ENCODE results near the gene TLR10.

TLR10 gene

DNA sequence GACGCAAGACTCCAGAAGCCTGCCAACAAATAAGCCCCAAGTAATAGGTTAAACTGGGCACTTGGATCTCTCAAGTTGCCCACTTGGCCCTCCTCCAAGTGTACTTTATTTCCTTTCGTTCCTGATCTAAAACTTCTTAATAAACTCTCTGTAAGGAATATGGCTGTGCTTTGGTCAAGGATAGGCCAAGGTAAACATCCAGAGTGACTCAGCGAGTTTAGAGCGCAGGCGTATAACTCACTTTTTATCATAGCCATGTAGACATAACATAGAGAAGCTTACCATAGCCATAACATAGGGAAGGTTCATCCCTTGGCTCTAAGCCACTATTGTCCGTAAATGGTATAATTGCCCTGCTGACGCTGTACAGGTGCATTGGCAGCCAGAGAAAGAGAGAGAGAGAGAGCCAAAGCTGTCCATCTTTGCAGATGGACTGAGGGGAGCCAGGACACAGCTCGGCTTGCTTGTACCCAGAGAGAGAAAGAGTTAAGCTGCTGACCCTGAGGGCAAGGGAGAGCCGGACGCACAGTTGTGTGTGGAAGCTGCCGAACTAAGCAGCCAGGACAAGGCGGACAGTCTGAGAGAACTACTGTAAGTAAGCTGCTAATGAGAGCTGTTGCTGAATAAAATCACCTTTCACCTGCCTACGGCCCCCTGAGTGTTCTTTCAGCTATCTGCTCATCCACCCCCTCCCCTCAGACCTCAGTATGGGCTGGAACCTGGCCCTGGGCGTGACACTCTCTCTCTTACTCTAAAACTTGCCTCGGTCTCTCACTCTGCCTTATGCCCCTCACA lies 20.0 kb upstream of the TLR10 start:
- Histone ChIP-seq H3K9me3 (ENCODE audit: control insufficient read depth in 1 of 2, low read length in 2 of 2) (peaks cover 2 to 4% of the 10 kb centered on the region in 2 donors), H3K27ac (ENCODE audit: low read depth, low read length) (no peak overlapping the region), H3K36me3 (ENCODE audit: control insufficient read depth in 1 of 2, insufficient read depth in 2 of 2, low read length in 2 of 2) (peaks cover 15 to 17% of the 10 kb centered on the region in 2 donors), H3K9ac (ENCODE audit: low read depth in 1 of 2, low read length in 2 of 2) (no peak overlapping the region), H3K4me1 (ENCODE audit: control insufficient read depth in 1 of 2, insufficient read depth in 2 of 2, low read length in 2 of 2) (peaks cover 15 to 21% of the 10 kb centered on the region in 2 donors), H3K27me3 (ENCODE audit: control insufficient read depth in 1 of 2, insufficient read depth in 2 of 2, low read length in 2 of 2) (no peaks in the 10 kb centered on the region), H3K4me3 (ENCODE audit: low read depth in 1 of 2, low read length in 2 of 2) (peak overlapping the region; percentile 0 to 41)

DNA sequence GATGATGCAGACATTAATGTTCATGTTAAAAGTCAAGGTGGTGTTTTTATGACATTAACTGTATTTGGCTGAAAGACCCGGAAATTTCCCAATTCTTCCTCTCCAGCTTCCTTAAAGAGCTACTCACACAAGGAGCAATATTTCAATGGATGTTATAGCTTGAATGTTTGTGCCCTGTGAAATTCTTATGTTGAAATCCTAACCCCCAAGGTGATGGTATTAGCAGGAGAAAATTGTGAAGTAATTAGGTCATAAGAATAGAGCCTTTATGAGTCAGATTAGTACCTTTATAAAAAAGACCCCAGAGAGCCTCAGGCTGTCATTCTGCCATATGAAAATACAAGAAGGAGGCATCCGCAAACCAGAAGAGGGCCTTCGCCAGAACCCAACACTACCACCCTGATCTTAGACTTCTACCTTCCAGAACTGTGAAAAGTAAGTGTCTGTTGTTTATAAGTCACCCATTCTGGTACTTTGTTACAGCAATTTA lies 18.2 kb upstream of the TLR10 start:
- H3K36me3 ChIP-seq (ENCODE audit: control insufficient read depth in 1 of 2, insufficient read depth in 2 of 2, low read length in 2 of 2), result peaks cover 15 to 18% of the 10 kb centered on the region in 2 donors
- H3K4me1 ChIP-seq (ENCODE audit: control insufficient read depth in 1 of 2, insufficient read depth in 2 of 2, low read length in 2 of 2), result peaks cover 15 to 21% of the 10 kb centered on the region in 2 donors
- peaks cover 2 to 4% of the 10 kb centered on the region in 2 donors for H3K9me3 ChIP-seq (ENCODE audit: control insufficient read depth in 1 of 2, low read length in 2 of 2)
- H3K27me3 ChIP-seq (ENCODE audit: control insufficient read depth in 1 of 2, insufficient read depth in 2 of 2, low read length in 2 of 2), result no peaks in the 10 kb centered on the region
- H3K4me3 ChIP-seq (ENCODE audit: low read depth in 1 of 2, low read length in 2 of 2), result no peak overlapping the region
- H3K9ac ChIP-seq (ENCODE audit: low read depth in 1 of 2, low read length in 2 of 2), result no peak overlapping the region
- H3K27ac ChIP-seq (ENCODE audit: low read depth, low read length), result no peak overlapping the region

DNA sequence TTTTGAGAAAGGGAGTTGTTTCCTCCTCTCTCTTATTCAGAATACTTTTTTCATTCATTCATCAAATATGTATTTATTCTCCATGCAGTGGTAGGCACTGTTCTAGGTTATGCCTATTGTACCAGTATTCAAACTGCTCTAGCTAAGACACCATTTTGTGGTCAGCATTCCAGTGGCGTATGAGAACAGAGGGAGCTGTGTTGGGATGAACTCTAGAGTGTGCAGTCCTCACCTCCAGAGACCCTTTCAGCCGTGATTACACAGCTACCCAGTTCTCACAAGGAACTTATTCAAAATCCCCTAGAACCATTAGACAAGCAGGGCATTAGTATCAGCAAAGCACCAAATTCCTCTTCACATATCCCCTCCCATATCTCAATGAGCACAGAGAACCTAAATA lies 17.6 kb upstream of the TLR10 start:
- Histone ChIP-seq H3K4me1 (ENCODE audit: control insufficient read depth in 1 of 2, insufficient read depth in 2 of 2, low read length in 2 of 2) (peaks cover 9 to 15% of the 10 kb centered on the region in 2 donors), H3K27me3 (ENCODE audit: control insufficient read depth in 1 of 2, insufficient read depth in 2 of 2, low read length in 2 of 2) (no peaks in the 10 kb centered on the region), H3K27ac (ENCODE audit: low read depth, low read length) (no peak overlapping the region), H3K4me3 (ENCODE audit: low read depth in 1 of 2, low read length in 2 of 2) (no peak overlapping the region), H3K9ac (ENCODE audit: low read depth in 1 of 2, low read length in 2 of 2) (no peak overlapping the region), H3K9me3 (ENCODE audit: control insufficient read depth in 1 of 2, low read length in 2 of 2) (peaks cover 2 to 4% of the 10 kb centered on the region in 2 donors), H3K36me3 (ENCODE audit: control insufficient read depth in 1 of 2, insufficient read depth in 2 of 2, low read length in 2 of 2) (peaks cover 15 to 18% of the 10 kb centered on the region in 2 donors)

DNA sequence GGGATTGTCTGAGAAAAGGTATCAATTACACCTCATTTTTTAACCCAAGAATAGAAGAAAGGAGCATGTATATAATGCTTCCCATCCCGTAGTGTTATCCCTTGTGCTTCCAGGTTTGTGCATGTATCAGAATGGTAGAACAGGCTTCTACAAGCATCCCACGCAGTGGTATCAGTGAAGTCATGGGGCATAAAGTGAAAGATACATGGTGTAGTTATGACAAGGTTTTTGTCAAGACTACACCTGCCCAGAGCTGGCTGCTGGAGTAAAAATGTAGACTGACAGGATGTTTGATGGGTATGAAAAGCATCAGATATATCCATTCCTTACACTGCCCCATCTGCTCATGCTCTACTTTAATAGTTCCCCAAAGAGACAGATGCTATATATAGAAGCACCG lies 12.3 kb upstream of the TLR10 start:
- Histone ChIP-seq H3K9ac (ENCODE audit: low read depth in 1 of 2, low read length in 2 of 2) (no peak overlapping the region), H3K9me3 (ENCODE audit: control insufficient read depth in 1 of 2, low read length in 2 of 2) (no peaks in the 10 kb centered on the region), H3K36me3 (ENCODE audit: control insufficient read depth in 1 of 2, insufficient read depth in 2 of 2, low read length in 2 of 2) (peaks cover 12 to 14% of the 10 kb centered on the region in 2 donors), H3K4me1 (ENCODE audit: control insufficient read depth in 1 of 2, insufficient read depth in 2 of 2, low read length in 2 of 2) (no peaks in the 10 kb centered on the region), H3K27ac (ENCODE audit: low read depth, low read length) (no peak overlapping the region), H3K27me3 (ENCODE audit: control insufficient read depth in 1 of 2, insufficient read depth in 2 of 2, low read length in 2 of 2) (no peaks in the 10 kb centered on the region), H3K4me3 (ENCODE audit: low read depth in 1 of 2, low read length in 2 of 2) (no peak overlapping the region)

DNA sequence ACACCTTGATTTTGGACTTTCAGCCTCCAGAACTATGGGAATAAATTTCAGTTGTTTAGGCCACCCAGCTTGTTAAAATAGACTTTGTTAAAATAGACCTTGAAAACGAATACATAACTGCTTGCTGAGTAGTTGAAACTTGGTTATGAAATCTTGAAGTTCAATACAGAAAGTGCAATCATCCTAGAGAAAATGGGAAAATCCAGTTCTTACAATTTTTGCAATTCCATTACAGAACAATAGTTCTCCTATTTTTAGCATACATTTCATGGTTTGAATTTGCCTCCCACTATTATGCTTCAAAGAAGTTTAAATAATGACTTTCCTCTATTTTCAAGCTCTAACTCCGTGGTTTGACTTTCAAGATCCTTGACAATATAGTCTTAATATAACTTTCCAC lies 11.3 kb upstream of the TLR10 start:
- no peaks in the 10 kb centered on the region for H3K27me3 ChIP-seq (ENCODE audit: control insufficient read depth in 1 of 2, insufficient read depth in 2 of 2, low read length in 2 of 2)
- peaks cover 2 to 5% of the 10 kb centered on the region in 2 donors for H3K36me3 ChIP-seq (ENCODE audit: control insufficient read depth in 1 of 2, insufficient read depth in 2 of 2, low read length in 2 of 2)
- H3K27ac ChIP-seq (ENCODE audit: low read depth, low read length), result no peak overlapping the region
- H3K9ac ChIP-seq (ENCODE audit: low read depth in 1 of 2, low read length in 2 of 2), result no peak overlapping the region
- H3K9me3 ChIP-seq (ENCODE audit: control insufficient read depth in 1 of 2, low read length in 2 of 2), result no peaks in the 10 kb centered on the region
- H3K4me1 ChIP-seq (ENCODE audit: control insufficient read depth in 1 of 2, insufficient read depth in 2 of 2, low read length in 2 of 2), result no peaks in the 10 kb centered on the region
- H3K4me3 ChIP-seq (ENCODE audit: low read depth in 1 of 2, low read length in 2 of 2), result no peak overlapping the region

DNA sequence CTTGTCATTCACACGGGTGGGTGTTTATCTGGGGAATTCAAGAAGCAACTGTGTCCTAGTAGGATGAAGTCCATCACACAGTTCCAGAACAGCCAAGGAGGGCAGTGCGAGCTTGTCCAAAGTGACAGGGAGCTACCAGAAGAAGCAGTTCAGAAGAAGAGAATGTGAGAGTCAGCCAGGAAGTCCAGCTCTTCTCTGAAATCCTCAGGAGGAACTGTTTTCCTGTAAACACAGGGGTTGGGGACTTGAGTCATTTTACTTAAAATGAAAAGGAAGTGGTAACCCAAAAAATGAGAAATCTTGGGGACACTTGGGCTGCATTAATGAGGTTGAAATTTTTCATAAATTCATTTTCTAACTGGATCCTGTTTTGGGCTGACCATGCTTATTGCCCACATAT lies 8.2 kb upstream of the TLR10 start:
- Histone ChIP-seq H3K36me3 (ENCODE audit: control insufficient read depth in 1 of 2, insufficient read depth in 2 of 2, low read length in 2 of 2) (no peaks in the 10 kb centered on the region), H3K4me1 (ENCODE audit: control insufficient read depth in 1 of 2, insufficient read depth in 2 of 2, low read length in 2 of 2) (no peaks in the 10 kb centered on the region), H3K9me3 (ENCODE audit: control insufficient read depth in 1 of 2, low read length in 2 of 2) (no peaks in the 10 kb centered on the region), H3K9ac (ENCODE audit: low read depth in 1 of 2, low read length in 2 of 2) (no peak overlapping the region), H3K27me3 (ENCODE audit: control insufficient read depth in 1 of 2, insufficient read depth in 2 of 2, low read length in 2 of 2) (no peaks in the 10 kb centered on the region), H3K27ac (ENCODE audit: low read depth, low read length) (no peak overlapping the region), H3K4me3 (ENCODE audit: low read depth in 1 of 2, low read length in 2 of 2) (no peak overlapping the region)

DNA sequence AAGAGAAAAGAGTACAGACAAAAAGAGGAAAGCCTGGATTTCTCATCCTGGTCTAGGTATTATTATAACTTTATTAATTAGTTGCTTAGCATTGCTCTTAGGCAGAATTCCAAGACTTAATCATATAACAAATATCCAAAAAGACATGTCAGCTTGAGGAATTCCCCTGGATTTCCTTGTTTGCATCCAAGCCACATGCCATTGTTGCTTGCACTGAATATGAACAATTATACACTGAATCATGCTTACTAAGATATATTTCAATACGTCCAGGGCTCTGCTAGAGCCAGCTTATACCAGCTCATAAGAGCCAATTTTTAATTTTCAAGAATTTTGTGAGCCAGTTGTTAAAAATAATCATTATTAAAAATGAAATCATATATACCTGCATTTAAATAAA lies 5.5 kb upstream of the TLR10 start:
- Histone ChIP-seq H3K9me3 (ENCODE audit: control insufficient read depth in 1 of 2, low read length in 2 of 2) (no peaks in the 10 kb centered on the region), H3K4me3 (ENCODE audit: low read depth in 1 of 2, low read length in 2 of 2) (no peak overlapping the region), H3K9ac (ENCODE audit: low read depth in 1 of 2, low read length in 2 of 2) (no peak overlapping the region), H3K36me3 (ENCODE audit: control insufficient read depth in 1 of 2, insufficient read depth in 2 of 2, low read length in 2 of 2) (no peaks in the 10 kb centered on the region), H3K27me3 (ENCODE audit: control insufficient read depth in 1 of 2, insufficient read depth in 2 of 2, low read length in 2 of 2) (no peaks in the 10 kb centered on the region), H3K4me1 (ENCODE audit: control insufficient read depth in 1 of 2, insufficient read depth in 2 of 2, low read length in 2 of 2) (no peaks in the 10 kb centered on the region), H3K27ac (ENCODE audit: low read depth, low read length) (no peak overlapping the region)

DNA sequence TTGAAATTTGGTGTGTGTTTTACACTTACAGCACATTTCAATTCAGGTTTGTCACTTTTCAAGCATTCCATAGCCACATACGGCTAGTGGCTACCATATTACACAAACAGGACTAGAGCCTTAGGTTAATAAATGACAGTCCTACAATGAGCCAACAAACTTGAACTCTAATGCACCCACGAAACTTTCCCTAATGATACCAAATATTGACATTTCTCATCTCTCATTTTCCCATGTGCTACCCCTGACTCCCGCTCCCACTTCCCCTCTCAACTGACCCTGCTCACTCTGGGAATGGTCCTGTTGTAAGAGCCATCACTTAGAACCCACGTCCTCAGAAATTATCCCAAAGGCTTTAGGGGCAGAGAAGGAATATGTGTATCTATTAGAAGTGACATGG lies 4.9 kb upstream of the TLR10 start:
- Histone ChIP-seq H3K4me1 (ENCODE audit: control insufficient read depth in 1 of 2, insufficient read depth in 2 of 2, low read length in 2 of 2) (no peaks in the 10 kb centered on the region), H3K4me3 (ENCODE audit: low read depth in 1 of 2, low read length in 2 of 2) (no peak overlapping the region), H3K27me3 (ENCODE audit: control insufficient read depth in 1 of 2, insufficient read depth in 2 of 2, low read length in 2 of 2) (no peaks in the 10 kb centered on the region), H3K27ac (ENCODE audit: low read depth, low read length) (no peak overlapping the region), H3K9me3 (ENCODE audit: control insufficient read depth in 1 of 2, low read length in 2 of 2) (no peaks in the 10 kb centered on the region), H3K9ac (ENCODE audit: low read depth in 1 of 2, low read length in 2 of 2) (no peak overlapping the region), H3K36me3 (ENCODE audit: control insufficient read depth in 1 of 2, insufficient read depth in 2 of 2, low read length in 2 of 2) (no peaks in the 10 kb centered on the region)

DNA sequence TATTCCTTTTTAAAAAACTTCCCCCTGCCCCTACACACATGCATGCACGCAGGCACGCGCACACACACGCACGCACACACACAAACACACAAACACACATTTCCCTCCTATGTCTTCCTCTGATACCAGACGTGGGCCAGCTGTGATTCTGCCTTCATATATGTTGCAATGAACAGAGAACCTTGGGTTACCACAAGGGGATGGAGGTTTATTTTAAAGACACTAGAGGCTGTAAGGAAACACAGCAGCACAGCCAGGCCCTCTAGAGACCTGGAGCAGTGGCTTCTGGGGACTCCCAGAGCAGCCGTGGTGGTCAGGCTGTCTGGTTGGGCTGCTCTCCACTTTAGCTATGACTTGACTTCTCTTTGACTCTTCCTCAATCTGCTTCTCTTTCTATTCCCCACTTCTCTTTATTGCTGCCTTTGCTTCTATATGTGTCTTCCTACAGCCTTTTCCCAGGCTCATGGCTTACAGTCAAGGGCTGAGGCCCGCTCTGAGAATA lies 3.2 kb upstream of the TLR10 start:
- no peak overlapping the region for H3K4me3 ChIP-seq (ENCODE audit: low read depth in 1 of 2, low read length in 2 of 2)
- no peak overlapping the region for H3K9ac ChIP-seq (ENCODE audit: low read depth in 1 of 2, low read length in 2 of 2)
- no peaks in the 10 kb centered on the region for H3K27me3 ChIP-seq (ENCODE audit: control insufficient read depth in 1 of 2, insufficient read depth in 2 of 2, low read length in 2 of 2)
- no peaks in the 10 kb centered on the region for H3K36me3 ChIP-seq (ENCODE audit: control insufficient read depth in 1 of 2, insufficient read depth in 2 of 2, low read length in 2 of 2)
- H3K4me1 ChIP-seq (ENCODE audit: control insufficient read depth in 1 of 2, insufficient read depth in 2 of 2, low read length in 2 of 2), result no peaks in the 10 kb centered on the region
- no peak overlapping the region for H3K27ac ChIP-seq (ENCODE audit: low read depth, low read length)
- H3K9me3 ChIP-seq (ENCODE audit: control insufficient read depth in 1 of 2, low read length in 2 of 2), result no peaks in the 10 kb centered on the region

DNA sequence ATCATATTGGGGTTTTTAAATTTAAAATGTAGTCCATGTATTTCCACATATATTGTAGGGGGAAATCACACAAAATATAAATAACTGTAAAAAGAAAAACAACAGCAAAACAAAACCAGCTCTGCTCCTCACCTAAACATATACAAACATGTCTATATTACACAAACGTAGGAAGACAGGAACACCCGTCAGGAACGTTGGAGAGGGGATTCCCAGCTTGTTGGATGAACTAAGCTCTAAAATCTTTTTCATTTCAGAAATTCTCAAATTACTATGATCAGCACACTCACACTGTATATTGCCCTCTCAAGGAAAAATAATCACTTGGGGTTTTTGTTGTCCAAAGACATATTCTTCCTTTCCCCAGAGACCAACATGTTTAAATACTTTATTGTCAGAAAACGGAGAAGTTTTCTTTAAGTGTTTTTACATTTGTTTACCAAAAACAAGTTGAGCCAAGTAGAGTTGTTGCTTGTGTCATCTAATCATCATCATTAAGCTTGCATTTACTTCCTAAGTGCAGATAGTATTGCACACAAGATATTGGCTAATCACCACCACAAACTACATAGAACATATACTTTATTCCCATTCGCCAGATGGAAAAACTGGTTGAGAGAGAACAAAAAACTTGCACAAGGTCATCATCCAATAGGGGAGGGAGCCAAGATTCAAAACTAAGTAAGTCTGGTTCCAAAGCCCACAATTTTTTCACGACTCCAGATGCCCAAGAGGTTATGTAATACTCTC lies 2.4 kb upstream of the TLR10 start:
- no peak overlapping the region for H3K27ac ChIP-seq (ENCODE audit: low read depth, low read length)
- no peak overlapping the region for H3K9ac ChIP-seq (ENCODE audit: low read depth in 1 of 2, low read length in 2 of 2)
- no peaks in the 10 kb centered on the region for H3K4me1 ChIP-seq (ENCODE audit: control insufficient read depth in 1 of 2, insufficient read depth in 2 of 2, low read length in 2 of 2)
- H3K36me3 ChIP-seq (ENCODE audit: control insufficient read depth in 1 of 2, insufficient read depth in 2 of 2, low read length in 2 of 2), result no peaks in the 10 kb centered on the region
- no peaks in the 10 kb centered on the region for H3K27me3 ChIP-seq (ENCODE audit: control insufficient read depth in 1 of 2, insufficient read depth in 2 of 2, low read length in 2 of 2)
- no peak overlapping the region for H3K4me3 ChIP-seq (ENCODE audit: low read depth in 1 of 2, low read length in 2 of 2)
- H3K9me3 ChIP-seq (ENCODE audit: control insufficient read depth in 1 of 2, low read length in 2 of 2), result no peaks in the 10 kb centered on the region

Measured in duodenal mucosa (tissue), 2 donors.